Measurements from ENCODE around the gene CNTNAP4. TPM values are rescaled to one million over a fixed set of nuclear protein-coding genes. Genes with fewer than 3 reads are reported as not detected.

CNTNAP4 gene
- total RNA-seq, 2 experiments from 2014 or later: not detected

- Histone ChIP-seq H3K36me3 (ENCODE audit: insufficient read depth, low read length) (no peaks in the 10 kb centered on the region), H3K4me1 (ENCODE audit: insufficient read depth, low read length) (no peaks in the 10 kb centered on the region), H3K27me3 (ENCODE audit: control insufficient read depth in 1 of 2, insufficient read depth in 2 of 2, low read length in 2 of 2) (no peaks in the 10 kb centered on the region), H3K4me3 (ENCODE audit: low read length) (no peak overlapping the region), H3K9me3 (ENCODE audit: control insufficient read depth in 1 of 2, insufficient read depth in 1 of 2, low read length in 2 of 2) (no peaks in the 10 kb centered on the region), H3K27ac (ENCODE audit: low read depth in 1 of 2, low read length in 2 of 2) (no peak overlapping the region)
- POLR2A ChIA-PET: no interaction called here
- Mint-ChIP-seq H3K4me1 (ENCODE audit: low read depth) (no peaks in the 10 kb centered on the region), H3K4me3 (no peak overlapping the region), H3K36me3 (ENCODE audit: low read depth) (no peaks in the 10 kb centered on the region), H3K27me3 (no peaks in the 10 kb centered on the region), H3K9me3 (no peaks in the 10 kb centered on the region), H3K27ac (no peak overlapping the region)
- TF ChIP-seq CTCF (IDR thresholded peaks at IDR 0.05): no peak
- ATAC-seq (ENCODE audit: poor library complexity) (no peak), DNase-seq (no peak)
- CTCF ChIA-PET: no interaction called here
- intact Hi-C loops (cut with DNase I, micrococcal nuclease): no loop called here
Observed at GRCh38 chr16:76385601-76386230, 108.5 kb downstream of the CNTNAP4 start.

GRCh38 chr16:76386784-76387183 is 109.6 kb downstream of the CNTNAP4 start:
- H3K36me3 Mint-ChIP-seq (ENCODE audit: low read depth): no peaks in the 10 kb centered on the region
- no peak overlapping the region for H3K27ac ChIP-seq (ENCODE audit: low read depth in 1 of 2, low read length in 2 of 2)
- H3K27me3 ChIP-seq (ENCODE audit: control insufficient read depth in 1 of 2, insufficient read depth in 2 of 2, low read length in 2 of 2): no peaks in the 10 kb centered on the region
- no peak for TF ChIP-seq CTCF (IDR thresholded peaks at IDR 0.05)
- no peaks in the 10 kb centered on the region for H3K27me3 Mint-ChIP-seq
- no peaks in the 10 kb centered on the region for H3K4me1 ChIP-seq (ENCODE audit: insufficient read depth, low read length)
- ATAC-seq (ENCODE audit: poor library complexity): no peak
- POLR2A ChIA-PET: no interaction called here
- CTCF ChIA-PET: no interaction called here
- no peak overlapping the region for H3K4me3 ChIP-seq (ENCODE audit: low read length)
- intact Hi-C loops (cut with DNase I, micrococcal nuclease): no loop called here
- DNase-seq: no peak
- H3K9me3 ChIP-seq (ENCODE audit: control insufficient read depth in 1 of 2, insufficient read depth in 1 of 2, low read length in 2 of 2): no peaks in the 10 kb centered on the region
- H3K4me3 Mint-ChIP-seq: no peak overlapping the region
- no peaks in the 10 kb centered on the region for H3K36me3 ChIP-seq (ENCODE audit: insufficient read depth, low read length)
- H3K4me1 Mint-ChIP-seq (ENCODE audit: low read depth): no peaks in the 10 kb centered on the region
- H3K27ac Mint-ChIP-seq: no peak overlapping the region
- no peaks in the 10 kb centered on the region for H3K9me3 Mint-ChIP-seq

GRCh38 chr16:76387994-76388393 is 110.8 kb downstream of the CNTNAP4 start:
- Histone ChIP-seq H3K27ac (ENCODE audit: low read depth in 1 of 2, low read length in 2 of 2) (no peak overlapping the region), H3K9me3 (ENCODE audit: control insufficient read depth in 1 of 2, insufficient read depth in 1 of 2, low read length in 2 of 2) (no peaks in the 10 kb centered on the region), H3K36me3 (ENCODE audit: insufficient read depth, low read length) (no peaks in the 10 kb centered on the region), H3K27me3 (ENCODE audit: control insufficient read depth in 1 of 2, insufficient read depth in 2 of 2, low read length in 2 of 2) (no peaks in the 10 kb centered on the region), H3K4me3 (ENCODE audit: low read length) (no peak overlapping the region), H3K4me1 (ENCODE audit: insufficient read depth, low read length) (no peaks in the 10 kb centered on the region)
- ChIA-PET POLR2A (no interaction called here), CTCF (no interaction called here)
- intact Hi-C loops (cut with DNase I, micrococcal nuclease): no loop called here
- no peak for ATAC-seq (ENCODE audit: poor library complexity)
- H3K4me3 Mint-ChIP-seq: no peak overlapping the region
- no peaks in the 10 kb centered on the region for H3K27me3 Mint-ChIP-seq
- no peak for DNase-seq
- H3K9me3 Mint-ChIP-seq: no peaks in the 10 kb centered on the region
- no peak for TF ChIP-seq CTCF (IDR thresholded peaks at IDR 0.05)
- H3K4me1 Mint-ChIP-seq (ENCODE audit: low read depth): no peaks in the 10 kb centered on the region
- no peaks in the 10 kb centered on the region for H3K36me3 Mint-ChIP-seq (ENCODE audit: low read depth)
- H3K27ac Mint-ChIP-seq: no peak overlapping the region
